Hematopoietic multipotent progenitor cell treated with erythropoietin and hydrocortisone succinate and interleukin-3 and kit ligand, for 8 days (in vitro differentiated cells): ENCODE results near the gene GPR152.
A peak's percentile ranks its signal among the peaks of the same experiment; 100 is the strongest.

Source experiments
- DNase-seq: peaks from one replicate; pipeline ENCODE4 v3.0.0-alpha.2; 2015

GPR152 gene

DNA sequence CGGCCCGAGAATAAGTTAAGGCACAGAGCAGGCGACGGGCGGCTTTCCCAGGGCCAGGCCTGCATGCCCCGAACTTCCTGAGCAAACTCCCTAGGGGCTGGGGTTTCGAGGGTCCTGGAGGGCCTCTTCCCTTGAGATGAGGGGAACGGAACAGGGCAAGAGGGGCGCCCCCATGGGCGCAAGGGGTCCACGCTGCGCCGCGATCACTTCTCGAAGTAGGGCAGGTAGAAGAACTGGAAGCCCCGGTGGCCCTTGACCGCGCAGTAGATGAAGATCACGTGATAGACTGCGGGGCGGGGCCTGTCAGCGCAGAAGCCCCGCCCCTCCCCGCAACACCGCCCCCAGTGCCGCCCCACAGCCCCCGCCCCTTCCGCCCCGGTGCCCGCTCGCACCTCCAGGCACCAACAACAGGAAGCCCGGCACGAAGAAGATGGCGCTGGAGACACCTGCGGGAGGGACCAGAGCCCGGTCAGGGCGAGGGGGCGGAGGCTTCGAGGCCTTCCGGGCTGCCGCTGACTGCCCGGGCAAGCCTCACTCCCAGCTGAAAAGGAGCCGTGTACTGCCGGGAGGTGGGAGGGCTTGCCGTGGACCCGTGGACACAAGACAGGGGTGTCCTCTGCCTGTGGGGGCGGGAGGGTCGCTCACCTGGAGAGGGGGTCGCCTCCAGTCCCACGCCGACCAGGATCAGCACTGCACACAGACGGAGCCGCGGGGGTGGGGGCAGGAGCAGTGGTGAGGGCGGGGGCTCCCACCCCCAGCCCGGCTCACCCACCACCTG lies 12.1 kb upstream of the GPR152 start:
- DNase-seq: peak; percentile 86

GRCh38 chr11:67463680-67464410 lies 11.3 kb upstream of the GPR152 start:
- peak; percentile 25 for DNase-seq

GRCh38 chr11:67463186-67463585 lies 10.7 kb upstream of the GPR152 start:
- no peak for DNase-seq

DNA sequence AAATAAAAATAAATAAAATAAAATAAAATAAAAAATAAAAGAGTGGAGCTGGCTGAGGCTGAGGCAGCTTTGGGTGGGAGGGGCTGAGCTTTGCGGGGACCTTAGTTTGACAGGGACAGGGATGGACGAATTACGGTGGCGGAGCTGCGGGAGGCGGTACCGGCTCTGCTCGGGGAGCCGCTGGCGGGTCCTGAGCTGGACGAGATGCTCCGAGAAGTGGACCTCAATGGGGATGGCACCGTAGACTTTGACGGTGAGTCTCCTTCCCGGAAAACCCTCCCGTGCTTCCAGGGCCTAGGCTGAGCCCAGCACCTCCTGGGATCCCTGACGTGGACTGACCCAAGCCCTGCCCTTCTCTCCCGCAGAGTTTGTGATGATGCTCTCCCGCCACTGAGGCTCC lies 5.7 kb upstream of the GPR152 start:
- no peak for DNase-seq

DNA sequence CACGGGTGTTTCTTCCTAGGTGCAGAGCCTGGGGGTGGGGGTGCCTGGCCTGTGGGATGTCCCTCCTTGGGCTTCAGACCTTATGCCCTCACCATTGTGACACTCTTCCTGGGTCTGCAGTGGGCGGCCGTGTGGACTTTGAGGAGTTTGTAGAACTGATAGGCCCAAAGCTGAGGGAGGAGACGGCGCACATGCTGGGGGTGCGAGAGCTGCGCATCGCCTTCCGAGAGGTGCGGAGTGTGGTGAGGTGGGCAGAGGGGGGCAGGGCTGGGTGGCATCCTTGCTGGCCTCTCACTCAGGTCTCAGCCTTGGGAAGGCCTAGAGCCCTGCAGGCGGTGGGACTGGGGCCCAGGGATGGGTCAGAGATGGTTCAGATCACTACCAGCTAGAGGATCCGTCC lies 4.9 kb upstream of the GPR152 start:
- DNase-seq: no peak

- no peak for DNase-seq
Observed at GRCh38 chr11:67456068-67456705, 3.7 kb upstream of the GPR152 start.

GRCh38 chr11:67455054-67455453 lies 2.5 kb upstream of the GPR152 start, which contains the start of gene CABP4:
TSS of gene CABP4 (plus strand) at chr11:67455354. CDS start at chr11:67455424, 70 bp downstream.
- DNase-seq: no peak

- DNase-seq: no peak
Observed at GRCh38 chr11:67453816-67454732, 1.5 kb upstream of the GPR152 start.

GRCh38 chr11:67451658-67451976 lies 912 bp downstream of the GPR152 start:
- DNase-seq: no peak

- DNase-seq: no peak
Observed at GRCh38 chr11:67450796-67451657, 1.5 kb downstream of the GPR152 start.

DNA sequence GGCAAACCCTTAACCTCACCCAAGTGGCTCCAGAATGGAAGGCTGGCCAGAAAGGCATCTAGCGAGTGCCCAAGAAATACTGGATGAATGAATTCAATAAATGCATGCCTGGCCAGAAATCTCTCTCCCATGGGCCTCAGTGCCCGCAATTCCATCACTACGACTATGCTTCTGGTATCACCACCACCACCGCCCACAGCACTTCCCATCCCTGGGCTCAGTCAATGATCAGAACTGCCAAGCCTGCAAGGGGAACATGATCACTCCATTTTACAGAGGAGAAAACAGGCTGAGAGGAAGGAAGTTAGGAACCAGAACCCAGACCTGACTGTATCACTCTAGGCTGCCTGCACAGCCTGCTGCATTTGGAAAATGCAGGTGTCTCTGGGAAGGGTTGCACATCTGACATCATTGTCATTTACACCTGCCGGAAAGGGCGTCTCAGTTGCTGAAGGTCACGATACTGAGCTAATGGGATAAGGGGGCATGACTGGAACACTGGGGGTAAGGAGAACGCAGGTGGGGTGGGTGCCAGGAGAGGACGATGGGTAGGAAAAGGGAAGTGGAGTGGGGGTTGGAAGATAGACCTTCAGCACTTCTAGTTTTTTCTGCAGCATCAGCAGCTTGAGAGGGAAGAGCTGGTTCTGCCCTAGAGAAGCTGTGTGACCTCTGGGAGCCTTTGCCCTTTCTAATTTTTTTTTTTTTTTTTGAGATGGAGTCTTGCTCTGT lies 3.2 kb downstream of the GPR152 start:
- DNase-seq: no peak

- DNase-seq: no peak
Observed at GRCh38 chr11:67448220-67448609, 4.3 kb downstream of the GPR152 start.

DNA sequence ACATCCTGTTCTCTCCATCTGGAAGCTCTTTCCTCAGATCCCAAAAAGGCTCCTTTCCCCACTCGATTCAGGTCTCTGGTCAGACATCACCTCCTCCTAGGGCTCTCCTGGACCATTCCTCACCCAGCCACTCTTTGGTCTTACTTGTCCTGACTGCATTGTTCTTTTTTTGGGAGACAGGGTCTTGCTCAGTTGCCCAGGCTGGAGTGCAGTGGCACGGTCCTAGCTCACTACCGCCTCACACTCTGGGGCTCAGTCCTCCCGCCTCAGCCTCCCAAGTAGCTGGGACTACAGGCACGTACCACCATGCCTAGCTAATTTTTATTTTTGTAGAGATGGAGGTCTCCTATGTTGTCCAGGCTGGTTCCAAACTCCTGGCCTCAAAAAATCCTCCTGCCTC lies 7.0 kb downstream of the GPR152 start:
- DNase-seq: no peak

- DNase-seq: no peak
Observed at GRCh38 chr11:67442504-67443404, 9.8 kb downstream of the GPR152 start.

DNA sequence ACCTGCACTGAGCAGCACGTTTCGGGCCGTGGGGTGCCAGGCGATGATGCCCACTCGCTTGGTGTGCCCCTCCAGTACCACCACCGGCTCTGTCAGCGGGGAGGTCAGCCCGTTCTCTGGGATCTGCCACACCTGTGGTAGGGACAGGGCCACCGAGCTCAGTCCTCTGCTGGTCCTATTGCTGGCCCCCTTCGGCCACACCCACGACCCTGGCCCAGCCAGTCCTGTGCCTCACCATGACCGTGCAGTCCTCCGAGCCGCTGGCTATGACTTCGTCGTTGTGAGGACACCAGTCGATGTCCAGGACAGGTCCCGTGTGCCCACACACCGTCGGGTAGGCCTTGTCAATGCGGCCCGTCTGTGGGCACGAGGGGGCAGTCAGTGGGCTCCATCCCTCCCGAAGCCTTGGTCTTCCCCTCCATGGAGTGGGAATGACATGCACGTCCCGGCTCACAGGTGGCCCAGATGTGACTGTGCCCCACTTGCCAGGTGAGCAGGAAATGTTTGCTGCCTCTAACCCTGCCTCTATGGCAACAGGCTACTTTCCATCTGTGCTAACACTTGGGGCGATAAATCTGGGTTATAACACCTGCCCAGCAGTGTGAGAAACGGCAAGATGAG lies 10.7 kb downstream of the GPR152 start:
- no peak for DNase-seq

- no peak for DNase-seq
Observed at GRCh38 chr11:67441098-67441563, 11.4 kb downstream of the GPR152 start.

DNA sequence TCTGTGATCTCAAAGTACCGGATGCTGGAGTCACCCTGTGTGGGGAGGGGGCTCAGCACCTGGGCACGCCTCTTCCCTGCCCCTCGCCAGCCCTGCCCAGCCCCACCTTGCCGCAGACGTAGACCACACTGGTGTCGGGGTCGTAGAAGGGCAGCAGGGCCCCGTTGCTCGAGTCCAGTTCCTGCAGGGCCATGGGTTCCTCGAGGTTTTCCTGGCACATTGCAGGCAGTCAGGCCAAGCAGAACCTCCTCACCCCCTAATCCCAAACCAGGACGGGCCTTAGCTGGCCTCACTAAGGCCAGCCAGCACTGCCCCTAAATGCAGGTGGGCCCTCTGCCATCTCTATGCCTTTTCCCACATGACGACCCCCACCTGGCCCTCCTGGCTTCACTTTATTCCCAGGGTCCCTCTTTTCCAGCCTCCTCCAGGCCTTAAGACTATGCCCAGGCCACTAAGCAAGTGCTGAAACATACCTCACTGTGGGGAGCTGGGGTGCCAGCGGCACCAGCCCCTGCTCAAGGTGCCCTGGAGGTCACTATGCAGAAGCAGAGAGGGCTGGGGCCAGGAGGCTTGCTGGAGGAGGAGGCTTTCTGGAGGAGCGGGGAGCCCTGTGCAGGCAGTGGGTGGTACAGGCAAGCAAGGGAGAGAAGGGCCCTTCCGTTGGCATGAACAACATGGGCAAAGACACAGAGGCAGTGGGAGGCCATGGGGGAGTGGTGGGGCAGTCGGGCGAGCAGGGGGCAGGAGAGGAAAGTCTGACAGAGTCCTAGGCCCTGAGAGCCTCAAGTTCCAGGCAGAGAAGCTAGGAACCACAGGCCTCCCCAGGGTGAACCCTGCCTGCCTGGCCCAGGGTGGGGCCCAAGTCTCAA lies 12.1 kb downstream of the GPR152 start:
- DNase-seq: no peak
